Ishikawa (cell line): ENCODE data around the gene SLC40A1.

Experiments
- CEBPB ChIP-seq: IDR thresholded peaks from 2 replicates; pipeline ENCODE4 v1.6.1; 2012
- CREB1 ChIP-seq: IDR thresholded peaks from 2 replicates; pipeline ENCODE4 v1.6.1; 2012; ENCODE audit warnings: low read depth
- EGR1 ChIP-seq: IDR thresholded peaks from 2 replicates; pipeline ENCODE4 v1.6.1; 2012
- EP300 ChIP-seq: IDR thresholded peaks from 2 replicates; pipeline ENCODE4 v1.6.1; 2012; ENCODE audit warnings: borderline replicate concordance
- FOXM1 ChIP-seq: IDR thresholded peaks from 2 replicates; pipeline ENCODE4 v1.6.1; 2012; ENCODE audit warnings: low read depth, borderline replicate concordance
- NFIC ChIP-seq: IDR thresholded peaks from 2 replicates; pipeline ENCODE4 v1.6.1; 2012
- RAD21 ChIP-seq: IDR thresholded peaks from 2 replicates; pipeline ENCODE4 v1.6.1; 2012; ENCODE audit warnings: low read depth
- TAF1 ChIP-seq: IDR thresholded peaks from 2 replicates; pipeline ENCODE4 v1.6.1; 2012; ENCODE audit warnings: low read depth, mild to moderate bottlenecking
- TCF12 ChIP-seq: IDR thresholded peaks from 2 replicates; pipeline ENCODE4 v1.6.1; 2012; ENCODE audit warnings: low read depth
- TEAD4 ChIP-seq: IDR thresholded peaks from 2 replicates; pipeline ENCODE4 v1.6.1; 2012
- YY1 ChIP-seq: IDR thresholded peaks from 2 replicates; pipeline ENCODE4 v1.6.1; 2012; ENCODE audit warnings: low read depth
- ZBTB7A ChIP-seq: IDR thresholded peaks from 2 replicates; pipeline ENCODE4 v1.6.1; 2012; ENCODE audit warnings: low read depth
- TF ChIP-seq, protein P1 (sequence below): IDR thresholded peaks from 2 replicates; pipeline ENCODE4 v1.6.1; 2012
- TF ChIP-seq, protein P2 (sequence below): IDR thresholded peaks from 2 replicates; pipeline ENCODE4 v1.6.1; 2012
- TF ChIP-seq, protein P3 (sequence below): IDR thresholded peaks from 2 replicates; pipeline ENCODE4 v1.6.1; 2012; ENCODE audit warnings: low read depth, mild to moderate bottlenecking

SLC40A1 gene

DNA sequence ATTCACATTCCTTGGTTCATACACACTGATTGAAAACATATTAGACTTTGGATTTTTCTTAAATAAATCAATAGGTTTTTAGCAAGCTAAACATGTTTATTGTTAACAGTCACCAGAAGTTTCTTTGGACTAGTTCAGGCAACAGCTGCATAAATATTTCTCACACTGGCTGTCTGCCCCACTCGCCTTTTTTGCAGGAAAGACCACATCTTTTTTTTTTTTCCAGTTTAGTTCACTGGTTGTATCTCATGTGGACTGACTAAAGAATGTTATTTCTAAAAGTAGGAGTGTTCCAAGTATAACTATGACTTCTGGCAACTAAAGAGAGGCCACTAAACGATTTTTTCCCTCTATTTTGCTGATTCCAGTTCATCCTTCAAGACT, 31.1 kb downstream of the SLC40A1 start:
- TF ChIP-seq EGR1 (no peak), YY1 (no peak), RAD21 (no peak), FOXM1 (no peak), TAF1 (no peak)

DNA sequence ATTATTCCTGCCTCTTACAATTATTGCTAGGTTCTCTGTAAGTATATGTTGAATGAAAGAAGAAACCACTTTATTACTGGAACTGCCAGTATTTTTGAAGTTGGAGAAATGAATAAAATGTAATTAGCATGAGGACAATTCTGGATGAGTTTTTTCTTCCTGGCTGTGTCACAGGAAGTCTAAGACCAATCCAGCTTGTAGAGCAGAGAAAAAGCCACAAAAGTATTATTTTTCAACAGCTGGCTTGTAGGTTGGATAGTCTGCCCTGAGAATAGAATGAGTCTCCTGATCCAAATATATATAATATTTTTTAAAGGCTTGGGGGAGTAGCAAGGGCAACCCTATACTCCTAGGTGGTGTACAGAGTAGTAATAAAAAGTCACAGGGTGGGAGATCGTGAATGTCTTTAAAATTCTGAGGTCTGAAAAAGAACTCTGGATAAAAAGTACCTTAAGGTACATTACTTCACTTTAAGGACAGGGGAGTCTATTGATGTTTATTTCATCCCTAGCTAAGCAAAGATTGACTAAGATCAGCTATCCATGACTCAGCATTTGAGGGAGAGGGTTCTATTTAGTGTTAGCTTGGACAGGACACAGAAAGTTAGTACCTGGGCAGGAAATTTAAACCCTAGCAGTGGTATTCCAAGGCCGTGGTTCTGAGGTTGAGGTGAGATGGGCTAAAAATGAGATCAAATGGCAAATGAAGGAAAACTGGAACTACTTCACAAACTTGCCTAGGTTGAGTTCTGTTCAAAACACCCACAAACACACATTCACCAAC, 31.7 kb downstream of the SLC40A1 start:
- TF ChIP-seq CEBPB (no peak), CREB1 (no peak), TAF1 (no peak), EGR1 (no peak), RAD21 (no peak), FOXM1 (no peak), NFIC (no peak), YY1 (no peak), ZBTB7A (no peak), TEAD4 (no peak), TCF12 (no peak), EP300 (no peak)
- TF ChIP-seq, protein P1, sequence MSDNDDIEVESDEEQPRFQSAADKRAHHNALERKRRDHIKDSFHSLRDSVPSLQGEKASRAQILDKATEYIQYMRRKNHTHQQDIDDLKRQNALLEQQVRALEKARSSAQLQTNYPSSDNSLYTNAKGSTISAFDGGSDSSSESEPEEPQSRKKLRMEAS, result no peak
- TF ChIP-seq, protein P2, sequence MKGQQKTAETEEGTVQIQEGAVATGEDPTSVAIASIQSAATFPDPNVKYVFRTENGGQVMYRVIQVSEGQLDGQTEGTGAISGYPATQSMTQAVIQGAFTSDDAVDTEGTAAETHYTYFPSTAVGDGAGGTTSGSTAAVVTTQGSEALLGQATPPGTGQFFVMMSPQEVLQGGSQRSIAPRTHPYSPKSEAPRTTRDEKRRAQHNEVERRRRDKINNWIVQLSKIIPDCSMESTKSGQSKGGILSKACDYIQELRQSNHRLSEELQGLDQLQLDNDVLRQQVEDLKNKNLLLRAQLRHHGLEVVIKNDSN, result no peak
- TF ChIP-seq, protein P3, sequence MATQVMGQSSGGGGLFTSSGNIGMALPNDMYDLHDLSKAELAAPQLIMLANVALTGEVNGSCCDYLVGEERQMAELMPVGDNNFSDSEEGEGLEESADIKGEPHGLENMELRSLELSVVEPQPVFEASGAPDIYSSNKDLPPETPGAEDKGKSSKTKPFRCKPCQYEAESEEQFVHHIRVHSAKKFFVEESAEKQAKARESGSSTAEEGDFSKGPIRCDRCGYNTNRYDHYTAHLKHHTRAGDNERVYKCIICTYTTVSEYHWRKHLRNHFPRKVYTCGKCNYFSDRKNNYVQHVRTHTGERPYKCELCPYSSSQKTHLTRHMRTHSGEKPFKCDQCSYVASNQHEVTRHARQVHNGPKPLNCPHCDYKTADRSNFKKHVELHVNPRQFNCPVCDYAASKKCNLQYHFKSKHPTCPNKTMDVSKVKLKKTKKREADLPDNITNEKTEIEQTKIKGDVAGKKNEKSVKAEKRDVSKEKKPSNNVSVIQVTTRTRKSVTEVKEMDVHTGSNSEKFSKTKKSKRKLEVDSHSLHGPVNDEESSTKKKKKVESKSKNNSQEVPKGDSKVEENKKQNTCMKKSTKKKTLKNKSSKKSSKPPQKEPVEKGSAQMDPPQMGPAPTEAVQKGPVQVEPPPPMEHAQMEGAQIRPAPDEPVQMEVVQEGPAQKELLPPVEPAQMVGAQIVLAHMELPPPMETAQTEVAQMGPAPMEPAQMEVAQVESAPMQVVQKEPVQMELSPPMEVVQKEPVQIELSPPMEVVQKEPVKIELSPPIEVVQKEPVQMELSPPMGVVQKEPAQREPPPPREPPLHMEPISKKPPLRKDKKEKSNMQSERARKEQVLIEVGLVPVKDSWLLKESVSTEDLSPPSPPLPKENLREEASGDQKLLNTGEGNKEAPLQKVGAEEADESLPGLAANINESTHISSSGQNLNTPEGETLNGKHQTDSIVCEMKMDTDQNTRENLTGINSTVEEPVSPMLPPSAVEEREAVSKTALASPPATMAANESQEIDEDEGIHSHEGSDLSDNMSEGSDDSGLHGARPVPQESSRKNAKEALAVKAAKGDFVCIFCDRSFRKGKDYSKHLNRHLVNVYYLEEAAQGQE, result no peak

DNA sequence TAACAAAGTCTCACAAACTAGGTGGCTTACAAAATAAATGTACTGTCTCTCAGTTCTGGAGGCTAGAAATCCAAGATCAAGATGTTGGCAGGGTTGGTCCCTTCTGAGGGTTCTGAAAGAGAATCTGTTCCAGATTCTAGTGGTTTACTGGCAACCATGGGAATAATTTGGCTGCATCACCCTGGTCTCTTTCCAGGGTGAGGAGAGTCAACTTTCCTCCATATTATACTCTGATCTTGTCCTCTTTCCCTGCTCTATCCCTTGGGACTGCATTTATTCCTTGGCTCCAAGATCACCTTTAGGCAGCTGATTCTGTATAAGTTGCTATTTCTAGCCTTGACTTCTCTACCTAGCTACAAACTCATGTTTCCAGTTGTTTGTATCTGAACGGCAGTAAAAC, 35.2 kb downstream of the SLC40A1 start:
- TF ChIP-seq TCF12 (no peak), FOXM1 (no peak), TEAD4 (no peak), CEBPB (no peak)
- TF ChIP-seq, protein P2, result no peak

DNA sequence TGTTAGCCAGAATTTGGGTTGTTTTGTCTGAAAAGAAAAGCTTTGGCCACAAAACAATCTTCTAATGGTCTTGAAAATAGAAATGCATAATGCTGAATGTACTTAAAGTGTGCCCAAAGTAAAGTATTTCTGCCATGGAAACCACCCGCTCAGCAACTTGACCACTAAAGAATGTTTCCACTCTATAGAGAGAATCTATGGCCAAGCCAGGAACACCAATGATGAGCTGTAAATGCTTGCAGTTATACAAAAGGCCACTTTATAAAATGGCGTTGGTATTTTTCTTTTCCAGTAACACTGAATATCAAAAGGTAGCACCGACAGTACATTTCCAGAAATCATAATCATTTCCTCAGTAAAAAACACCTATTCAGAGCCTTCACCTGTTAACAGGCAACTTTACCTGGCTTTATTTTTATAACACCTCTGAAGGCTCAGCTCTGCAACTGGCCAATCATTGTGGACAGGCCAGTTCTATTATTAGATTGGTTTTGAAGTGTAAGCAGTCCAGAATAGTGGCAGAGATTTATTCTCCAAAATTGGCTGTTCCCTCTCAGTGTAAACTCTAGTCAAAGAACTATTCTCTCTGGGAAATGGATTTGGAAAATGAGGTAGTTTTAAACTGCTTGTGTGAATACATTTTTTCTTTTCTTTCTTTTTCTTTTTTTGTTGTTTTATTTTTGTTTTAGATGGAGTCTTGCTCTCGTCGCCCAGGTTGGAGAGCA, 36.1 kb downstream of the SLC40A1 start:
- TF ChIP-seq EGR1 (no peak), CEBPB (no peak), RAD21 (no peak), NFIC (no peak), EP300 (no peak)

DNA sequence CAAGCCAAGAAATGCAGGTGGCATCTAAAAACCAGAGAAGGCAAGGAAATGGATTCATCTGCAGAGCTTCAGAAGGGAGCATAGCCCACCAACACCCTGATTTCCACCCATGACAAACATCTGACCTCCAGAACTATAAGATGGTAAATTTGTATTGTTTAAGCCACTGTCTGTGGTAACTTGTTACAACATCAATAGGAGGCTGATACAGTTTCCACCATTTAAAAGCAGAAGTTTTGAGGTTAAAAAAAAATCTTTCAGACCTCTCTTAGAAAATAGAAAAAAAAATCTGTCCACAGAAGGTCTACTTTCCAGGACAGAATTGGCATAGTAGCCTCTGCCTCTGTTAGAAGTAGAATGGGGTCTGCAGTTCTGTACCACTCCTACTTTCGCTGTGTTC, 37.2 kb downstream of the SLC40A1 start:
- TF ChIP-seq TEAD4, result no peak
- no peak for TF ChIP-seq CREB1
- TF ChIP-seq FOXM1, result no peak
- TF ChIP-seq CEBPB, result no peak
- TF ChIP-seq YY1, result no peak
- TF ChIP-seq, protein P3, result no peak
- no peak for TF ChIP-seq EGR1
- no peak for TF ChIP-seq EP300
- no peak for TF ChIP-seq ZBTB7A
- TF ChIP-seq TCF12, result no peak
- no peak for TF ChIP-seq TAF1
- TF ChIP-seq, protein P2, result no peak
- no peak for TF ChIP-seq RAD21
- TF ChIP-seq, protein P1, result no peak
- TF ChIP-seq NFIC, result no peak
